Subcutaneous adipose tissue (tissue), 4 donors: ENCODE results near the gene KCNMA1. TPM values are rescaled to one million over a fixed set of nuclear protein-coding genes. Genes with fewer than 3 reads are reported as not detected.

ENCODE experiments used
- total RNA-seq, 4 donors: library from RNA; depleted of rRNA; stranded (reverse); fragments of >200 nt; gene quantifications; one replicate each; pipeline ENCODE4 v1.1.0, GENCODE V29; 2016
- TF ChIP-seq, protein P1 (sequence below): fragments of 450-650 bp; IDR thresholded peaks from one replicate; pipeline ENCODE4 v1.5.1; 2016; ENCODE audit warnings: low read depth, mild to moderate bottlenecking, control low read depth, antibody characterized with exemption, moderate library complexity

KCNMA1 gene
- total RNA-seq, 4 donors from 2014 or later, result 10.3 to 91.5 (median 23.8) TPM

DNA sequence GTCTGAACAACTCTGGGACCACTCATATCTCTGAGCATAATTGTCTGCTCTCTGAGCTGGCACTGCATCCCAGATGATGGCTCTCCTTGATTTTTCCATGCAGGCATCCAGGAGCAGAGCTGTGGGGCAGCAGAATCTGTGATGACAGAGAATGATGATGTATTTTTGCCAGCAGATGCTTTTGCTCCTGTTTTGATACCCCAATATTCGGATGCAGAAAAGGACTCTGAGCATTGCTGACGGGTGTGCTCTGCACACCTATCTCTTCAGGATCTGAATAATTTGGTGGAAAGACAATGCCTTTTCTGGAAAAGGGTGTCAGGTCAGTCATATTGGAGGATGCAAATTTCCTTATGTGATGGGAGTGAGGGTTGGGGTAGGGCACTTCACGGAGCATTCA, 735.9 kb downstream of the KCNMA1 start:
- TF ChIP-seq, protein P1, sequence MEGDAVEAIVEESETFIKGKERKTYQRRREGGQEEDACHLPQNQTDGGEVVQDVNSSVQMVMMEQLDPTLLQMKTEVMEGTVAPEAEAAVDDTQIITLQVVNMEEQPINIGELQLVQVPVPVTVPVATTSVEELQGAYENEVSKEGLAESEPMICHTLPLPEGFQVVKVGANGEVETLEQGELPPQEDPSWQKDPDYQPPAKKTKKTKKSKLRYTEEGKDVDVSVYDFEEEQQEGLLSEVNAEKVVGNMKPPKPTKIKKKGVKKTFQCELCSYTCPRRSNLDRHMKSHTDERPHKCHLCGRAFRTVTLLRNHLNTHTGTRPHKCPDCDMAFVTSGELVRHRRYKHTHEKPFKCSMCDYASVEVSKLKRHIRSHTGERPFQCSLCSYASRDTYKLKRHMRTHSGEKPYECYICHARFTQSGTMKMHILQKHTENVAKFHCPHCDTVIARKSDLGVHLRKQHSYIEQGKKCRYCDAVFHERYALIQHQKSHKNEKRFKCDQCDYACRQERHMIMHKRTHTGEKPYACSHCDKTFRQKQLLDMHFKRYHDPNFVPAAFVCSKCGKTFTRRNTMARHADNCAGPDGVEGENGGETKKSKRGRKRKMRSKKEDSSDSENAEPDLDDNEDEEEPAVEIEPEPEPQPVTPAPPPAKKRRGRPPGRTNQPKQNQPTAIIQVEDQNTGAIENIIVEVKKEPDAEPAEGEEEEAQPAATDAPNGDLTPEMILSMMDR, result no peak

DNA sequence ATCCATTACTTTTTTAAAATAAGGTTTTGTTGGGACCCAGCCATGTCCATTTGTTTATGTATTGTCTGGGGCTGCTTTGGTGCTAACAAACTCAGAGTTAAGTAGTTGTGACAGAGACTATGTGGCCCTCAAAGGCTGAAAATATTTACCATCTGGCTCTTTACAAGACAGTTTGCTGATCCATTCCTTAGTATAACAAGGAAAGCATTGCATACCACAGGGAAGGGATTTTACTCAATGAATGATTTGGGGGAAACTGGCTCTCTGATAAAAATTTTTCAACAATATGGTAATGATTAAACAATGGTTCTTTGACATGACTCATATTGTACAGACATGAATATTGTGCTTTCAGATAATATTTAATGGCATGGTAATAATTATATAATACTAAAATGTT, 738.1 kb downstream of the KCNMA1 start:
- TF ChIP-seq, protein P1, result no peak

DNA sequence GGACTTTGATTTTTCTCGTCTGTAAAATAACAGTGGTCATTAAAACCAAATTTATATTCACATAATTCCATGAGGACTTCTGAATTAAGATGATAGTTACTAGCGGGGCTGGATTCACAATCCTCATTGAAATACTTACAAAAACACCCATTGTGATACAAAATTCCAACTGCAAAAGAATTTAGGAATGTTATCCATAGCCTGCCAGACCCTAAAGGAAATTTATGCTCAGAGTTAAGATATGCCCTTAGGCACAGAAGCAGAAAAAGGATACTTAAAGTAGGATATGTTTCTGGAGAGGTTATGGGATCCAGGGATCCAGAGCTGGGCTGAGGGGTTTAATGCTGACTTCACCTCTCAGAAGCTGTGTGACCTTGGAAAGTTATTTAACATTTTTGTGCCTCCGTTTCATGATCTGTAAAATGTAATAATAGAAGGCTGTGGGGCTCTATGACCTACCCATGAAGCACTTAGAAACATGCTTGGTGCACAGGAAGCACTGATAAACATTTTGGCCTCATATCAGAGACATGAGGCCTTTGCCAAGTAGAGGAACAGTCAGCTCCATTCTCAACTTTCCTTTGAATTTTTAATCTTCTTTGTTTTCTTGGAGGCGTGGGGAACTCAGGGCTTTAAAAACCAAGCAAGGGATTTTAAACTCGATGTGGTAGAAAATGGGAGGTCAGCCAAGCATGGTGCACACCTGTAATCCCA, 744.7 kb downstream of the KCNMA1 start:
- TF ChIP-seq, protein P1, result no peak

DNA sequence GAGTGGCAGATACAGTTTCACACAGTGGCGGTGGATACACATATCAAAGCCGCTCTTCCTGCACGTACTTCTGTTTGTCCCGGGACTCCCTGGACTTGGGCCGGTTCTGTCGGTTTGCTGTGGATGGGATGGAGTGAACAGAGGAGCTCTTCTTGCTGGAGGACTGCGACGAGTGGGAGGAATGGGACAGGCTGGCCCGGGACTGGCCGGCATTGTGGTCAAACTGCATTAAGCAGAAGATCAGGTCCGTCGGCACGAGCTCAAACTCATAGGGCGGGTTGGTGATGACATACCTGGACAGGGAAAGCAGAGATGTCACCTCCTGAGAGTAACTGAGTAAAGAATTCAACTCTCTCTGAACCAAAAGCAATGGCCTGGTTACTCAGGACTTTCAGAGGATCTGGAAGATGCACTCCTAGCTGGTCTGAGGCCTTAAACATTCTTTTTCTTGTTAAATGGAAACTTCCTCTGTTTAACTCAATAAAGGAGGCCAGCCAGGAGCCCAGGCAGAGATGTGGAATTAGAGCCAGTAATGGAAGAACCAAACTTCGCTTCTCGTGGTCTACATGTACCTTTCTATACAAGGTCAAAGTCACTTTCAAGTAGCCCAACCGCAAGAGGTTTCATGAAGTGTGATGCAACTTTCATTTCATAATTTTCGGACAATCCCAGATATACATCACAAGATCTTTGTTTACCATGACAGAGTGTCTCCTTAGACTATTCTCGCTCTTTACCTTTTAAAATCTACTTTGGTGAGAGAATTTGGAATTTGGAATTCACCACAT, 750.2 kb downstream of the KCNMA1 start:
- TF ChIP-seq, protein P1, result no peak

DNA sequence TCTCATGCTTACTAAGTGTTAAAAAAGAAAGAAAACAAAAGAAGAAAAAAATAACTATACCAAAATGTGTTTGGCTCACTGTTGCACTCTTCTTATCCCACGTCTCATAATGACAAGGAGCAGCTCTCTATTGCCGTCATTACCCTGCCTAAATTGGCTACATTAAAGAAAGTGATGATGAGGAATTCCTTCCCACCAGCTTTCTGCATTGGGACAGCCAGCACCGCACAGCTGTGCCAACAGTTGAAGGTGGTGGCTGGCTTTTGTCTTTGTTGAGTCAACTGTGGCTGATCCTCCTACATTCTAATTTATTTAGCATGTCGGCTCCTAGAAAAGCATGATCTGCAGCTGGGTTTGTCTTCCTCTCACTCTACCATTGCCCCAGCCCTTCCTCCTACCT, 751.8 kb downstream of the KCNMA1 start:
- TF ChIP-seq, protein P1, result no peak

DNA sequence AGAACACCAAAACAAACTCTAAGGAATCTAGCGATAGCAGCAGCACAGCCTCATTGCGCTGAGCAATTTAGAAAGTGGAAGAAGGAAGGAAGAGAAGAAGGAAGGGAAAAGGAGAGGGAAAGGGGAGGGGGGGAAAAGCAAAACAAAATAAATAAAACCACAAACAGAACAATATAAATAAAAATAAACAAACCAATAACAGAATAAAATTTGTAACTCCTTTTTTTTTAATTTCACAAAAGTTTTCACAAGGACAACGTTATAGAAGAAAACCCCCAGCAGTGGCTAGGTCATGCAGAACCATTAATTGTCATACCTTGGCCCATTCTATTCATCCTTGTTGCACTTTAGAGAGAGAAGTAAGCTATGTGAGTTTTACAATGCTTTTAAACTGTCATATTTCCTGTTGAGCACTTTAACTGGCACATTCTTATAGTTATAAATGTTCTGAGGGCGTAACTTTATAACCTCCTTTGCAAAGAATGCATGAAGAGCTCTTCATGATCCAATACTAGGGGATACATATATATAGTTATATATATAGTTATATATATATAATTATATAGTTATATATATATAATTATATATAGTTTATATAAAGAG, 752.8 kb downstream of the KCNMA1 start:
- TF ChIP-seq, protein P1, result no peak

DNA sequence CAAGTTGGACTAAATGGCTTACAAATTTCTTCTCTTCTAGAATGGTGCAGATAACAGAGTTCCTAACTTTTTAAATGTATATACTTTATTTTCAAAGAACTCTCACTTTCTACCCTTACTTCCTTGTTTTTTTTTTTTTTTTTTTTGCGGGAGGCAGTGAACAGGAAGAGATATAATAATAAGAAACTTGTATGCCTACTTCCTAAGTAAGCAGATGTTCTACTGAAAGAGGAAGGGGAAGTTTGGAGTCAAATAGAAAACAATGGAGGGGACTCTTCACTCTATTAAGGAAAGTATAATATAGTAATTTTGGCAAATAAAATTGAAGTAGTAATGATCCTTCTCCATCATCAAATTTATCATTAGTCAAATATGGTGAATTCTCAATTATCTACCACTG, 754.0 kb downstream of the KCNMA1 start:
- TF ChIP-seq, protein P1, result no peak
